SK-N-SH treated with all-trans-retinoic acid at 6 μM for 48 hours (cell line): ENCODE results near the gene ZNF536.
"Not testable (repeated sequence)": the region's sequence is repeated elsewhere in the genome, so short reads cannot be mapped to it uniquely, and the experiment has no call there.

ENCODE experiments used
- OSR1 ChIP-seq: fragments of 250-450 bp; sonication (Bioruptor Pico); IDR thresholded peaks from 2 replicates; pipeline ENCODE4 v1.8.0; 2022; ENCODE audit warnings: moderate library complexity, mild to moderate bottlenecking, inconsistent platforms
- RARB ChIP-seq: fragments of 250-450 bp; sonication (Bioruptor Pico); IDR thresholded peaks from 2 replicates; pipeline ENCODE4 v1.8.0; 2021; ENCODE audit warnings: mild to moderate bottlenecking, moderate library complexity
- TF ChIP-seq, protein P1 (sequence below): fragments of 250-450 bp; sonication (Bioruptor Pico); IDR thresholded peaks from 2 replicates; pipeline ENCODE4 v1.5.1; 2021; ENCODE audit warnings: mild to moderate bottlenecking, moderate library complexity
- TF ChIP-seq, protein P2 (sequence below): fragments of 250-450 bp; sonication (Bioruptor Pico); IDR thresholded peaks from 2 replicates; pipeline ENCODE4 v1.5.1; 2020; ENCODE audit warnings: low read depth, mild to moderate bottlenecking, moderate library complexity

- TF ChIP-seq, protein P1, sequence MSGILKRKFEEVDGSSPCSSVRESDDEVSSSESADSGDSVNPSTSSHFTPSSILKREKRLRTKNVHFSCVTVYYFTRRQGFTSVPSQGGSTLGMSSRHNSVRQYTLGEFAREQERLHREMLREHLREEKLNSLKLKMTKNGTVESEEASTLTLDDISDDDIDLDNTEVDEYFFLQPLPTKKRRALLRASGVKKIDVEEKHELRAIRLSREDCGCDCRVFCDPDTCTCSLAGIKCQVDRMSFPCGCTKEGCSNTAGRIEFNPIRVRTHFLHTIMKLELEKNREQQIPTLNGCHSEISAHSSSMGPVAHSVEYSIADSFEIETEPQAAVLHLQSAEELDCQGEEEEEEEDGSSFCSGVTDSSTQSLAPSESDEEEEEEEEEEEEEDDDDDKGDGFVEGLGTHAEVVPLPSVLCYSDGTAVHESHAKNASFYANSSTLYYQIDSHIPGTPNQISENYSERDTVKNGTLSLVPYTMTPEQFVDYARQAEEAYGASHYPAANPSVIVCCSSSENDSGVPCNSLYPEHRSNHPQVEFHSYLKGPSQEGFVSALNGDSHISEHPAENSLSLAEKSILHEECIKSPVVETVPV = not testable (repeated sequence)
- TF ChIP-seq RARB (CRISPR knock-in tag); OSR1: not testable (repeated sequence)
- TF ChIP-seq, protein P2, sequence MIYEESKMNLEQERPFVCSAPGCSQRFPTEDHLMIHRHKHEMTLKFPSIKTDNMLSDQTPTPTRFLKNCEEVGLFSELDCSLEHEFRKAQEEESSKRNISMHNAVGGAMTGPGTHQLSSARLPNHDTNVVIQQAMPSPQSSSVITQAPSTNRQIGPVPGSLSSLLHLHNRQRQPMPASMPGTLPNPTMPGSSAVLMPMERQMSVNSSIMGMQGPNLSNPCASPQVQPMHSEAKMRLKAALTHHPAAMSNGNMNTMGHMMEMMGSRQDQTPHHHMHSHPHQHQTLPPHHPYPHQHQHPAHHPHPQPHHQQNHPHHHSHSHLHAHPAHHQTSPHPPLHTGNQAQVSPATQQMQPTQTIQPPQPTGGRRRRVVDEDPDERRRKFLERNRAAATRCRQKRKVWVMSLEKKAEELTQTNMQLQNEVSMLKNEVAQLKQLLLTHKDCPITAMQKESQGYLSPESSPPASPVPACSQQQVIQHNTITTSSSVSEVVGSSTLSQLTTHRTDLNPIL (CRISPR knock-in tag) = not testable (repeated sequence)
Measured at GRCh38 chr19:30417166-30417565, 45.0 kb downstream of the ZNF536 start.
